HG03442 (cell line): ENCODE measurements around the gene TTC7B.

ENCODE experiments used
- ATAC-seq: cut with Tn5 transposase; IDR thresholded peaks from one replicate; pipeline ENCODE4 v1.9.1; 2021; ENCODE audit warnings: mild to moderate bottlenecking, moderate library complexity; ENCODE audit not compliant: unreplicated experiment

Gene TTC7B

DNA sequence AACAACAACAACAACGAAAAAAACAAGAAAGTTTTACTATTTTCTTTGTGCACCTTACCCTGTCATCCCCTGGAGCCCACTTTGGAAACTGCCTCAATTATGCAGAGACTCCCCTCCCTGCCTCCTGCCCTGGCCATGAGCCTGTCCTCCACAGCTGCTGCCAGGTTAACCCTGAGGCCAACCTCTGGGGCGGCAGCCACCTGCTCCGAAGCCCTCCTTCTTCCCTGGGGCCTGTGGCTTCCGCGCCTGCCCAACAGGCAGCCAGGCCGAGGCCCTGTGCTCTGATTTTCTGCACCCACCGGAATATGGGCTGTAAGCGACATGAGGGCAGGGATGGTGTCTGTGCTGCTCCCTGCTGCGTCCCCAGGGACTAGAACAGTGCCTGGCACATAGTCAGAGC lies 236.4 kb downstream of the TTC7B start:
- no peak for ATAC-seq

DNA sequence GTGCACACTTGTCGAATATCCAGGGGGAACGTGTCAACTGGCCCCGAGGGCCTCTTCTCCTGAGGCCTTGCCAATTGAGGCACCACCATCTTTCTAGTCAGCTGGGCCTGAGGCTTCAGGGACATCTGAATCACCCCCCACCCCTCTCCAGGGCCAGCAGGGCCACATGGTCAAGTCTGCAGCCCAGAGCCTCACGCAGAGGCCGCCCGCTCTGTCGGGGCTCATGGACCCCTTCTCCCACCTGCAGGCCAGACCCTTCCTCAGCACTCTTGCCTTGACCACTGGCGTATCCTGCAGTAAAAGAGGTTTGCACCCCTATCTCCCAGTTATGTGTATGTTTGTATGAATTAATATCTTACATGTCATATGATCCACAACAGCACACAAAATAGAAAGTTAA lies 237.1 kb downstream of the TTC7B start:
- no peak for ATAC-seq

DNA sequence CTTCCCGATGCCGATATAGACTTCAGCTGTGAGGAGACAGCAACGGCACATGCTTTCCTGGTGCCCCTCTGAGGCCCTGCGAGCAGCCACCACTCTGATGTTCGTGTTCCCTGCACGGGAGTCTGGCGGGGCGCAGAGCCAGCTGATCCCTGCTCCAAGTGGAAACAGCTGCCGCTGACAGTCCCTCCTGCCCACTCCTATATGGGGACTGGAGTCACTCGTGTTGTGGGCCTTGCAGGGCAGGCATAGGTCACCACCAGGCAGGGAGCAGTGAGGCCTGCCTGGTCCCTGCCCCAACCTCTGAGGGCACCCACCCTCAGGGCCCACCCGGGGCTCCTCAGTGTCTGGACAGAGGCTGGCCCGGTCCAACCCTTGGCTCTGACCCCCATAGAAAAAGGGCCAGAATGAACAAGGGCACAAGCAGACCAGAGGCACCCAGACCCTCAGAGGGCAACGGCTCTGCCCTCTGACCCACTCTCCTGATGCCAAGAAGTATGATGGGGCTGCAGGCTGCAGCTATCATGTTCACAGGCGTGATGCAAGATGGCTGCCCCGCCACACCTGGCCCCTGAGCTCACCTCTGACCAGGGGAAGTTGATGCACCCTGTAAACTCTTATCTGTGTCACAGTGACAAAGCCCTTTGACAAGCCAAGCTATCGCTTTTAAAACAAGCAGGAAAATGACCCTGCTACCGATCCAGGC lies 237.8 kb downstream of the TTC7B start:
- ATAC-seq = no peak

DNA sequence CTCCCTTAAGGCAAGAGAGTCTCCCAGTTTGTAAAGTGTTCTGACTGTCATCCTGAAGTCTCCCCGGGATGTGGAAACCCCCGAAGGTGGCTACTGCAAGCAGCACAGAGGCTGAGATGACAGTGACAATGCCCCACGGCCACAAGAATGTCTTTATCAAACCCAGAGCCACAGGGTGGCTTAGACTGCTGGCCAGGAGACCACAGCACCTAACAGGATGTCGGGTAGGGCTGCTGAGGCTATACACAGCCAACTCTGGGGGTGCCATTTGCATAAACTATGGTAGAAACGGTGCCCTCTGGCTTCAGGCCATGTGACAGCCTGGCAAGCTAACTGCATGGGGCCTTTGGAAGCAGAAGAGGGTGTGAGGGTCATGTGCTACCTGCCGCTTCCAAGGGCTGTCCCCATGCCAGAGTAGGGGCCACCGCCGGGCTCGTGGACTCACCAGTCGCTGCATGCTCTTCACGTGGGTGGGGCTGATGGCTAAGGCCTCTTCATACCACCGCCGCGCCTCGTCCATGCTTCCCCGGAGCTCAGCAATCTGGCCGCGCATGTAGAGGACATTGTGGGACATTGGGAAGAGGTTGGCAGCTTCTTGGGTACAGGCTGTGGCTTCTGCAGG lies 238.5 kb downstream of the TTC7B start:
- no peak for ATAC-seq

DNA sequence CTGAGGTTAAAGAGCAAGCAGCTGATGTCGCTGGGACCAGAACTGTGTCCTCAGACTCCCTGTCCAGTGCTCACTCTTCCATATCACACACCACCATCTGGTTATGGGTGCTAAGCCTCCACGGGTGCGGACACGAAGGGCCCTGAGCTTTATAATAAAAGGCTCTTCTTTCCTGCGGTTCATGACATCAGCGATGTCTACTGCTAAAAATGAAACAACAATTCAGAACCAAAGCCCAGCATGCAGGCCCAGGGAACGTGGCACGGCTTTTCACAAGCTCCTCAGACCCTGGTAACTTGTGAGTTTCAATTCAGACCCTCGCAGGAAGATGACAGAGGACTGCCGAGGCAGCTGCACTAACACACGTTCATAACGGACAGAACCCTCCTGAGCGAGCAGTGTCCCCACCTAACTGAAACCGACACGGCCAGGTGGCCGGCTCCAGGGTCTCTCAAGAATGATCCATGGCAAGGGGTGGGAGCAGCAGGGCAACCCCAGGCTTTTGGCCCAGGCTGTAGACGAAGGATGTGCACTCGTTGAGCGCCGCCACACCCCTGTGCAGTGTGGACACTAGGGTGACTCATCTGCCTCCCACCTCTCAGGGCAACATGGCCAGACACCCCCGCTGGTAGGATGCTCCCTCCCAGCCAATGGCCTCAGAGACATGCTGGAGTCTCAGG lies 239.1 kb downstream of the TTC7B start:
- ATAC-seq = no peak

DNA sequence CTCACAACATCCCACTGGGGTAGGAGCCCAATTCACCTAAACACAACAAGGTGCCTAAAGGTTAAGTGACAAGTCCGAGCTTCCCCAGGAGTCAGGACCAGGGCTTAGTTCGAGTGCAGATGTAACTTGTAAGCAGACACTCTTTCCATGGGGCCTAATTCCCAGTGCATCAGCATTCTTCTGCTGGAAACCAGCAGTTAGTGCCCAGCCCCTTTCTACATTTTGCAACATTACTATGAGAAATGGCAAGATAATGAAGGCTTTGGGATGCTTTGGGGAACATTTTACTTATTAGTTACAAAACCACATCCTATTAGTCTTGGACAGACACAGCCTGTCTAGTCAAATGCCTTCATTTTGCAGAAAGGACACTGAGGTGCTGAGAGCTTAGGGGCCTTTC lies 239.6 kb downstream of the TTC7B start:
- no peak for ATAC-seq

DNA sequence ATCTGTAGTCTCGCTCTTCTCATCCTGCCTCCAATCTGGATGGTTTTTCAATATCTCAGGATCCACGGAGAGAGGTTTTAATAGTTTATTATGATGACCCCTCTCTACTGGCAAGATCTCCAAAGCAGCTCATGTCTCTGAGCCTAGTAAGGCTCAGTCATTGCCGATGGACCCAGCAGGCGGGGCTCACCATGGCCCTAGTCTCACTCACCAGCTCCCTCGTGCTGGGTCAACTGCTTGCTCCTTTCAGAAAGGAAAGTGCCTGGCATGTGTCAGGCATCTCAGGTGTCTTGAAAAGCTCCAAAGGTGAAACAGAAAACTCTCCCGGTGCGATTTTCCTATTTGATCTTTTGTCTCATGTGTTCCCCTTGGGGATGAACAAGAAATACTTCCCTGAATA lies 240.4 kb downstream of the TTC7B start:
- ATAC-seq = no peak

DNA sequence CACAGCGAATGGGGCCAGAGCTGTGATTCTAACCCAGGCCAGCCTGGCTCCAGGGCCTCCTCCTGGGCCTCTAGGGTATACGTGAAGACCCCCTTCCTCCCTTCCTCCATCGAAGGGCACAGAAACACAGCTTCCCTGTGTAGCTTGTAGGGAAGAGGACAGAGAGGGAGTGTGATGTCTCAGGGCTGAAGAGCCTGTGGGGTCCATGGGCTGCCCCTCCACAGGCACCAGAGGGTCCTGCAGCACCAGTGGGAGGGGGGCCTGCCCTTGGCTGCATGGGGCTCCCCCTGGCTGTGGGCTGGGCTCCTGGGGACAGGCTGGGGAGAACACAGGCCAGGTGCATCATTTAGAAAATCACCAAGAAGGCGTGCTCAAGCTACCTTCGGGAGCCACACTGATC lies 240.9 kb downstream of the TTC7B start:
- ATAC-seq = no peak

DNA sequence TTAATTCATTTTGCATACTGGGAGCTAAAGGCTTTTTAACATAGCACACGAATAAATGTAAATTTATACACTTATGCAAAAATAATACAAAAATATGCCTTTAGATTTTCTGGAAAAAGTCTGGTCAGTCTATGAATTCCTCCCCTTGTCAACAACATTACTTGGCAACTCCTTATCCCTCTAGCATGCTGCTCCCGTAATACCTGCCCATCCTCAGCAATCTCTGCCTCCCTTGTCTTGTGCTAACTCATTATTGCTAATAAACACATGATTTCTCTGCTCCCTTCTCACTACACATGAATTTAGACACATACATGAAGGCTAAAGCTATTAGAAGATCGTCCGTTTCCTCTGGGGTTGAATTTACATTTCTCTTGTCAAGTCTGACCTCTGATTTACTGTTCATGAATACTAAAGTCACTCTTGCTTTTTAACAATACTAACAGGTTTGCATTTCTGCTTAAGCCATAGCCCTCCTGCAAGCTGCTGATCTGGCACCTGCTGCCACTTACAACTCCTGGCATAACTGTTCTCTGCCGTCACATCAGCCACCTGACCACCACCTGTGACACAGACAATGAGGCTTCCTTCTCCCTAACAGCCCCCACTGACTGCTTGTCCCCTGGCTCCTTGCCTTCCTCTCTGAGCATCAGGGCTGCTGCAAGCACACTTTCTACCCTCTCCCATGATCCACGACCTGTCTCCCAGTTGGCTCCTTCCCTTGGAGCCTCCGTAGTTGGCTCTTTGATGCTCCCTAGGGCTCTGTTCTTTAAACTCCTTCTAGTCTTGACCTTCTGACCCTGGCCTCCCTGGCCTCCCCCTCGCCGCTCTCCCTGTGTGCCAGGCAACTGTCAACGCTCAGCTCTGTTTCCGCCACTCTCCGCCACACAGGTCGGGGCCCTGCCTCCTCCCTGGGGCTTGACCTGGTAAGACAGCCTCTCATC lies 241.8 kb downstream of the TTC7B start:
- ATAC-seq = no peak

DNA sequence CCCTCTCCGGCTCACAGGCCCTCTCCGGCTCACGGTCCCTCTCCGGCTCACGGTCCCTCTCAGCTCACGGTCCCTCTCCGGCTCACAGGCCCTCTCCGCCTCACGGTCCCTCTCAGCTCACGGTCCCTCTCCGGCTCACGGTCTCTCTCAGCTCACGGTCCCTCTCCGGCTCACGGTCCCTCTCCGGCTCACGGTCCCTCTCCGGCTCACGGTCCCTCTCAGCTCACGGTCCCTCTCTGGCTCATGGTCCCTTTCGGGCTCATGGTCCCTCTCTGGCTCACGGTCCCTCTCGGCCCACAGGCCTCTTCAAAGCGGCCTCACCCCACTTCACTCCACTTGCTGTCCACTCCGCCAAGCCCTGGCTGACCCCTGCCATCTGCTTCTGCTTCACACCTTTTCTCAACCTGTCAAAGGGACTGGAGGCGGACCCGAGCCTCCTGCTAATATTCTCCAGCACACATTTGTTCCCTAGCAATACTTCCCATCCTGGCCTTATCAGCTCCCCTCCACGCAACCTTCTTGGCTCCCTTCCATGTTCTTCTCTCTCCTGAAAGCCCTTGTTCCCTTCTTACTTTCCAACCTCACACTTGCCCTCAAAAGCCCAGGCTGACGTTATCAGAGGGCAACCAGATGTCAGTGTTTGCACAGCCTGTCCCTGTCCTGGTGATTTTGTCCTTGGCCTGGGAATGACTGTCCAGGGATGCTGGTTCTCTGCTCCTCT lies 242.7 kb downstream of the TTC7B start:
- no peak for ATAC-seq

DNA sequence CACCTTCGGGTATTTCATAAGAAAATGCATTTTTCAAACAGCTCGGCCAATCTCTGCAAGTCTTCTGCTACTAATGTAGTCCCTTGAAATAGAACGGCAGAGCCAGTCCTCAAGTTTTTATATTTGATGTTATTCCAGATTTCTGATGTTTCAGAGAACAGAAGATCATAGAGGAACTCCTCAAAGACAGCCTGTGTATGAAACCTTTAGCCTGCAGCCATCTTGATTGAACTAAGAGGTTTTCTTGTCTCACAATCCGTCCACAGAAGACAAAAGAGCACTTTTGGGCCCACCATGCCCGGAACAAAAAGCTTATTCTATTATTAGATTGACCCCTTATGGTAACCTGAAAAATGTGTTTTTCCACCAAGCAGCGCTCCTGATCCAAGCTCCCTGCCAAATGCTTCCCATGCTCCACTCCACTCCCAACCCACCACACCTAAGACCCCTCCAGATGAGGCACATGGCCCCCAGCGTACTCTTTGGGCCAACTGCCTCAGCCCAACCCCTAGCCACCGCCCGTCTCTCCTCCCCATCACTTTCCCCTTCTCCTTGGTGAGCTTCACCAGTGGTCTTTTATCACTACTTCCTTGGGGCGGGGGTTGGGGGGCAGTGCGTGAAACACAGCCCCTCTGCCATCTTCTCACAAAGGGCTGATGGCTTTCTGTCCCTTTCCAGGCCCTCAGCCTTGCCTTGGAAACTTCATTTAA lies 243.6 kb downstream of the TTC7B start:
- ATAC-seq = no peak

DNA sequence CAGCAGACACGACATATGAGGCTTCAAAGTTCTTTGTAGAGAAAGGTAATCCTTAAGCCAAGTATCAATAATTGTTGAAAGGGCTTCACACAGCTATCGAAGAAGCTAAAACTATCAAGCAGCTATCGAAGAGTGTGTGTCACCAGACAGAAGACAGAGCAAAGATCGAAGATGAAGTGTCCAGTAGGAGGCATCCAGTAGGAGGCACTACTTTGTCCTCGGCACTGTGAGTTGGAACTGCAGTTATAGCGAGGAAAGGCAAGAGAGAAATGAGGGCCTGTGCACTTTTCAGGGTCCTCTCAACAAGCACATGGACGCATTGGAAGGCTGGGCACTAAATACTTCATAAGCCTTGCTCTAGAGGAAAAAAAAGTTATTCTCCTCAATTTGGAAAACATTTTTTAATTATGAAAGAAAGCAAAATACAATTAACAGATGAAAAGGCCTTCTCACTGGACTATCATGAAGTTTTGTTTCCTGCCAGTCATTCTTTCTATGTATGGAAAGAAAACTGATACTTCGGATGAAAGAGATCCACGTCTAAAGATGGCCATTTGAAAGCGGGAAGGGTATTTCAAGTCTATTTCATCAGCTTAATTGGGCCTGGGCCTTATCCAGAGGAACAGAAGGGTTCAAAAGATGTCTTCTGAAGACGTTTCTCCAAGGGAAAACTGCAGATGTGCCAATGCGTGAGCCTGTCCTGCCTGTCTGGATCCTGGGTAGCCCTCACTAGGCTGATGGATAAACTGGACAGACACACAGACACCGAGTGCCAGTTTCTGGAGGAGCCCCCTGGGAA lies 244.9 kb downstream of the TTC7B start:
- no peak for ATAC-seq

DNA sequence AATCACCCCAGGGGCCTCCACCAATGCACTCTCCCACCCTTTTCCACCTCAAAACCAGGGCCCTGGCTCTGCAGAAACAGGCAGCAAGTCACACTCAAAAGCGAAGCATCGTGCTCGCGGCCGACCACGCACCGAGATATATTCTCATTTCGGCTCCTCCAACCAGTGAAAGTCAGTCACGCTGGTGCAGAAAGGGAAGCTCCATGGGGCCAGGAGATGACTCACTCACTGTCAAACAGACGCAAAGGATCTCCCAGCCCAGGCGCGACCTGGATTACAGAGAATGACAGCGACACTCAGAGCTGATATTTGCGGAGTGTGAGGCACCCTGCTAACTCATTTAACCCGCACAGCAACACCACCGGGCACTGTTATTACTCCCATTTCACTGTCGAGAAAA lies 245.8 kb downstream of the TTC7B start:
- ATAC-seq = no peak

DNA sequence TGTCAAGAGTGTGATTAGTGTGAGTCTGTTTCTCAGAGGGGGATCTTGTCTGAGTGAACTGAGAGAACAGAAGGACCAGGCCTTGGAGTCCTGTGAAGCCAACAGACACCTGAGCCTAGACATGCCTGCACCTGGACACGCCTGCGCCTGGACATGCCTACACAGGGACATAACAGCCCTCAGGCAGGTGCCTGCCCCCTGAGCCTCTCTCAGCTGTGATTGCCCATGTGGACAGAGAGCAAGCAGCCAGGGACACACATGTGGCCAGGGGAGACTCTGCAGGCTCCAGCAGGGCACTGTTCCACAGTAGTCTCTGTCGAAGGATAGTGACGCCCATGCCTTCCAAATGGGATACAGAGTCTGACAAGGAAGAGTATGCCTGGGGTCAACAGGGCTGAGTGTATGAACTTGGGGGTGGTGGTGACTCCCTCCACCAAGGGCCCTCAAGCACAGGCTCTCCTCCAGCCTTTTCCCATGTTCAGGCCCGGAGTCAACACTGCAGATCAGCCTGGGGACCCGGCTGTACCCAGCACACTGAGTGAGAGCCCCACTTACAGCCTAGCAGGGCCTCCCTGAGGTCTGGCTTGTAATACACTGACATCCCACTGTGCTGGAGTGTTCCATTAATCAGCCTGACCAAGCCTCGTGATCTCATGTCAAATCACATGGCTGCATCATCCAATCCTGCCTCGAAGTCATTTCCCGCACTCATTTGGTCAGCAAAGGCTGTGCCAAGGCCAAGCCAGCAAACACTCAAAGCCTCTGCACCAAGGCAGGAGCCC lies 246.4 kb downstream of the TTC7B start:
- ATAC-seq = no peak

DNA sequence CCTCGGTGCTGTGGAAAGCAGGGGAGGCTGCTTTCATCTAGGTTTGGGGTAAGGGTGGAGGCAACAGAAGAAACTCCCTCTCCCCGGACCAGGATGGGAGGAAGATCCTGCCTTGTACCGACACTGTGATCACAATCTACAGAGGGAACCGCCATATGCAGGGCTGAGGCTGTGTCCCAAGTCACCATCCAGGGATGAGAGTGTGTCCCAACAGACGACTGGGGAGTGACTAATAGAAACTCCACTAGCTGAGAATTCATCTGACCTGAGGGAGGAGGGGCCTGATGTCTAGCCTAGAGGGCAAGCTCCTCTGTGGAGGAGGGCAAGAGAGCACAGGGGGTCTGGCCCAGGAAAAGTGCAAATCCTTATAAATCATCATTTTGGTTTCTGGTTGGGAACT lies 247.0 kb downstream of the TTC7B start:
- no peak for ATAC-seq

DNA sequence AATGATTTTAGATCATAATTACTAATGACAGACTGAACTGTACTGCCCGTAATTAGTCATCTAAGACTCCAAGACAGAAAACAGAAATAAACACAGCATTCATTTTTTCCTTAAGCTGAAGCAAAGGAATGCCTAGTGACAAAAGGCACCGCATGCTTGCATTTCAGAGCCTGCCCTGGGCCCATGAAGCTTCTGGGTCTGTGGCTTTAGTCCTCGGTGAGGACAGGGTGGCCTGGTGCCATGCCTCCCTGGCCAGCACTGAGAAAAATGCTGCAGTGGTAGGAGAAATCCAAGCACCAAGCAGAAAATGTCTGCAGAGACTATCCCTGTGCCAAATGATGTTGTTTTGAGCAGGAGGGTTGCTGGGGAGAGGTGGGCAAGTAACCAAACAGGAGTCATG lies 247.8 kb downstream of the TTC7B start:
- no peak for ATAC-seq

DNA sequence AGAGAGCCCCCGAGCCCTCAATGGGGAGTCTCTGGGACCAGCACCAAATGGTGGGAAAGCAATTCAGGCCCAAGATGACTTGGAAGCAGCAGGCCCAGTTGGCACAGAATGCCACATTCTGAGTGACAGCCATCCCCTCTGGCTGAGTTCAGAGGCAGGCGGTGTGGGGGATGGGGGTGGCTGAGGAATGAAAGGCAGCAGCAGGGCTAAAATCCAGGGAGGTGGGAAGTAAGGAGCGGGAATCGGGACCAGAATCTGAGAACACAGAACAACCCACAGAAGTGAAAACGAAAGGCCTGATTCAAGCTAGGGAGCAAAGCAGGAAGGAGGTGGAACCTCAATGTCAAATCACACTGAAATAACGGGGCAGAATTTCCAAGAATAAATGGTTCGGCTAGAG lies 248.2 kb downstream of the TTC7B start:
- ATAC-seq = no peak

DNA sequence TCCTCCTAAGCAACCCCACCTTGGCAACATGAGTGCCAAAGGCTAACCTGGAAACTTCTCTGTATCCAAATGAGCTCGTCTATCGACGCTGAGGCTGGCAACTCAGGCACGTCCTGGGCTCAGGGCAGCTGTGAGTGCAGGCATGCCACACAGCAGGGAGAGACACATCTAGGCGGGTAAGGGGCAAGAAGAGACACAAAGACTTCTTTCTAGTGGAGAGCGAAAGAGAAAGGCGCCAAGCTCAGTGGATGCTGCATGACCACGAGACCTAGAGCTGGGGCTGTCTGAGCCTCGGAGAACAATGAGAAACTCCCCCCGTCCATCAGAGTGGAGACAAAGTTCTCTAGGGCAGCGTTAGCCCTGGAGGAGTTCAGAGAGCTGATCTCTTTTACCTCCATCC lies 249.0 kb downstream of the TTC7B start:
- no peak for ATAC-seq
